GM19455 (cell line): ENCODE measurements around the gene FERD3L.
"Not testable (repeated sequence)": the region's sequence is repeated elsewhere in the genome, so short reads cannot be mapped to it uniquely, and the experiment has no call there.

ENCODE experiments used
- ATAC-seq: cut with Tn5 transposase; IDR thresholded peaks from one replicate; pipeline ENCODE4 v1.9.1; 2021; ENCODE audit not compliant: unreplicated experiment

FERD3L gene, protein sequence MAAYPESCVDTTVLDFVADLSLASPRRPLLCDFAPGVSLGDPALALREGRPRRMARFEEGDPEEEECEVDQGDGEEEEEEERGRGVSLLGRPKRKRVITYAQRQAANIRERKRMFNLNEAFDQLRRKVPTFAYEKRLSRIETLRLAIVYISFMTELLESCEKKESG

DNA sequence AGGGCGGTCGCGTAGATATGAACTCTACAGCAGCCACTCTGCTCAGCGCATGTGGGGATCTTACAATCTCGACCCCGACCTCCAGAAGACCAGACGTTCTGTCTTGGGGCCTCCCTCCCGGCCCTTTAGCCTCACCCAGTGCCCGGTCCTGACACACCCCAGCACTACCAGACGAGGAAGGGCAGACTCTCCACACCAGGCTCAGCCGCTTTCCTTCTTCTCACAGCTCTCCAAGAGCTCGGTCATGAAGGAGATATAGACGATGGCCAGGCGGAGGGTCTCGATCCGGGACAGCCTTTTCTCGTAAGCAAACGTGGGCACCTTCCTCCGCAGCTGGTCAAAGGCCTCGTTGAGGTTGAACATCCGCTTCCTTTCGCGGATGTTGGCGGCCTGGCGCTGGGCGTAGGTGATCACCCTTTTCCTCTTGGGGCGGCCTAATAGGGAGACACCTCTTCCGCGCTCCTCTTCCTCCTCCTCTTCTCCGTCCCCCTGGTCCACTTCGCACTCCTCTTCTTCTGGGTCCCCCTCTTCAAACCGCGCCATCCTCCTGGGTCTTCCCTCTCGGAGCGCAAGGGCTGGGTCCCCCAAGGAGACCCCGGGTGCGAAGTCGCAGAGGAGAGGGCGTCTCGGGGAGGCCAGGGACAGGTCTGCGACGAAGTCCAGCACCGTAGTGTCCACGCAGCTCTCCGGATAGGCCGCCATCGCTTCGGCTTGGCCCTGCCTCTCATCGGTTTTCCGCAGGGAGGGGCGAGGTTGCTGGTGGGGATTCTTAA is at the start of gene FERD3L:
Gene FERD3L, minus strand, starts transcription at position 761 of the 773 bp plus-strand sequence. Its CDS starts 59 bp downstream, at position 702.
- ATAC-seq: no peak

DNA sequence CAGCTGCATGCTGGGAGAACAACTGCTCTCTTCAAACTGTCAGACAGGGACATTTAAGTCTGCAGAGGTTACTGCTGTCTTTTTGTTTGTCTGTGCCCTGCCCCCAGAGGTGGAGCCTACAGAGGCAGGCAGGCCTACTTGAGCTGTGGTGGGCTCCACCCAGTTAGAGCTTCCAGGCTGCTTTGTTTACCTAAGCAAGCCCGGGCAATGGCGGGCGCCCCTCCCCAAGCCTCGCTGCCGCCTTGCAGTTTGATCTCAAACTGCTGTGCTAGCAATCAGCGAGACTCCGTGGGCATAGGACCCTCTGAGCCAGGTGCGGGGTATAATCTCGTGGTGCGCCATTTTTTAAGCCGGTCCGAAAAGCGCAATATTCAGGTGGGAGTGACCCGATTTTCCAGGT is 49.2 kb upstream of the FERD3L start:
- ATAC-seq: not testable (repeated sequence)

DNA sequence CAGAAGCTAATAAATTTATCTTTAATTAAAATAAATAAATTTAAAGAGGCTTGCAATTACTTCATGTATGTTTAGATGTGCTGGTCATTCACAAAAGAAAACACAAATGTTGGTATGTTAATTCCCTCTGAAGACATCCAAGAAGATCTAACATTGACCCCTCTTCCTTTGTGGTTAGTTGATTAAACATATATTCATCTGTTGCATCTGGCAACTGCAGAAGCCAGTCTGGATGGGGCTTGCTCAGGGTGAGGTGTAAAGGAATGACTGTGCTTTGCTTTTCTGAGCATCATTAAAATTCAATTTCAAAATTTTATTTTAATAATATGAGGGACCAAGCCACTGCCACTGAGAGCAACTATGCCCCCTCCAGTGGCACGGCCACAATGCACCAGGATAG is 36.4 kb upstream of the FERD3L start:
- no peak for ATAC-seq

DNA sequence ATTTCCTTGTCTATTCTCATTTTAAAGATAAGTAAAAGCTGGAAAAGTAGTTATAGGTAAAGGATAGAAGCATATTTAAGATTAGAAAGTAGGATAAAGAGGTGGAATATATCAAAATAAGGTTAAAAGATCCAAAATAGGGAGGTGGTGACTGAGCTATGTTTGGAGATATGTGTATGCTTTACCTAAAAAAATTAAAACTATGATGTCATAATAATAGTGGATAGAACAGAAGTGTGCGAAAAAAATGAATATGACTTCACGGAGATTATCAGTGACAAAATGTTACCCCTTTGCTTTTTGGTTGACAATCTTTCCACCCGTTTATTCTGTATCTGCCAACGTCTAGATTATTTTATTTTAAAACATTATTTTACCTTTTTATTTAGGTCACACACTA is 33.4 kb upstream of the FERD3L start:
- no peak for ATAC-seq

DNA sequence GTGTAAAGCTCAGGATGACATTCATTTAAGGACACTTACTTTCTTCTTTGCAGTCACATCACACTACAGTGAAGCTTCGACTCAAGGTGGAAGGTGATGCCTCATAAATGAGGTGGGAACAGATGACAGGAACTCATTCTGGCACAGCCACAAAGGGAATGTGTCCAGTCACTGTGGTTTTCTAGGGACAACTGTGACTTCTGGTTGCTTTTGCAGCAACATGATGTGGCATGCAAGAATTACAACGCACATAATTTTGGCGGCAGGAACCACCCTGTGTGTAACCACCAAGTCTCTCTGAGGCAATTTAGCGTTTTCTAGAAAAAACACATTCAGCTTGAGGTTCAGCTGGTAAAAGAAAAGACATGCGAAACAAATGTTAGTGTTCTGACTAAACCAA is 32.0 kb upstream of the FERD3L start:
- ATAC-seq: no peak

DNA sequence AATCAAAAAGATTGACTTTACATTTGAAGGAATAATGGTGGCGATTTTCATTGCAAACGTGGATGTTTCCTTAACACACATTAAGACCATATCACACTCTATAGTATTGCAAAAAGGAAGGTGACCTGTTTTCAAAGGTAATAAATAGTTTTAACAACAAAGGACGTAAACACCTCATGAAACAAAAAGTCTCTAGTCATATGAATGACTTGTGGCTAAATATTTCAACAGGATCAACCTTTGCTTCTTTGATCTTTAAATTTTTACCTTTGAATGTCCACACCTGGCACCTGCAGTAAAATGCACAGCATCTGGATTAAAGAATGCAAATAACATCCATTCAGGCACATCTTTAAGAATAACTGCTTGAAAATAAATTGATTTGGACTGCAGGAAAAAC is 30.0 kb upstream of the FERD3L start:
- no peak for ATAC-seq

DNA sequence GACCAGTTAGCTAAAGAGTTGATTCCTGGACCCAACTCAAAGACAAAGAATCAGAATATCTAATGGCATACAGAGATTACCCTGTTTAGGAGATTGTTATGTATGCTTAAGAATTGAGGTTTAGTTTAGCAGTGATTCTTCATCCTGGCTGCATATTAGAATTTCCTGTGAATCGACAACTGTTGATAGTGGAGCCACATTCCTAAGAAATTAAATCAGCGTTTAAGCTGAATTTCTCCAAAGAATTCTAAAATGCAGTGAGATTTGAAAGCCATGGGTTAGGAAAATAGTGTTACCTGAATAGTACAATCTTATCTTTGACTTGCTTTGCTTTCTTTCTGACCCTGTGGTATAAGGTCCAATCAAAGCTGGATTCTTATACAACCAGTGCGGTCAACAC is 16.4 kb upstream of the FERD3L start:
- ATAC-seq: no peak

DNA sequence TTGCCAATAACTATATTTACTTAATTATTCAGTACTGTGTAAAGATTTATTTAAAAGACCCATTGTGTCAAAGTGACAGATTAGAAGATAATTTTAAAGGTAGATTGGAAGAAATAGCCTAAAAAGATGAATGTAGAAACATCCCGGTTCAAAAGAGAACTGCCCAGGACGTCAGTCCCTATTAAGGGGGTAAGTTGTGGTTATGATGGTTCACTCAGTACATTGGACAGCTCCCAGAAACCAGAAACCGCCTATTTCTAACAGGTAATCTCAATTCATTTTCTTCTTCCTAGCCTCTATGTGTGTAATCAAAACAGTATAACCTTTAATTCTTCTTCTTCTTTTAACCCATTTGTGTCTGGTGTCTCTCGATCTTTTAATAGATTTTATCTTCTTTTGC is 1.5 kb upstream of the FERD3L start:
- ATAC-seq: no peak

DNA sequence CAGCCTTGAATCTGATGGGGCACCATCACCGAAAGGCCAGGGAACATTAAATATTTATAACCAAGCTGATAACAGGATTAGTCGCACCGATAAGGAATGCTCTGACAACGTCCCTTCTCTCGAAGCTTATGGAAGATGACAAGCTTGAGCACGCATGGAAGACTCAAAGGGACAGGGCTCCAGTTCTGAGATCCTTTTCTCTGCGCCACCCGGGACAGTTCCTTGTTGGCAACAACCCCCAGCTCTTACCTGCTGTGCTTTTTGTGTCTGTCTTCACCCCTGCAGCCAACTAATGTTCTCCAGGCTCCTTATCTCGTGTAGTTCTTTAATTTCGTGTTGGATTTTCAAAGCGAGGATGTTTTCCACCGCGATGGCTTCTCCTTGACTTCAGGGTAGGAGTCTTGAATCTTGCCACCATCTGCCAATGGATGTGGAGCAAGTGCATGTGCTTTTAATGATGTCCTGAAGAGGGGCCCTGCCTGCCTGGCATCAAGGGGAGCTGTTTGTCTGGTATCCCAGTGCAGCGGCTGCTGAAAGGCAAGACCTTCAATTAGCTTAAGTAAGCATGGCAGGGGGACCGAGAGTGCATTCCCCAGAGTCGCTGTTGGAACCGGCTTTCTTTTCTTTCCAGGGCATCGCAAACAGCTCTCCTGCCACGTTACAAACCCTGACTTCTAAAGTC is 354 bp upstream of the FERD3L start:
- no peak for ATAC-seq

DNA sequence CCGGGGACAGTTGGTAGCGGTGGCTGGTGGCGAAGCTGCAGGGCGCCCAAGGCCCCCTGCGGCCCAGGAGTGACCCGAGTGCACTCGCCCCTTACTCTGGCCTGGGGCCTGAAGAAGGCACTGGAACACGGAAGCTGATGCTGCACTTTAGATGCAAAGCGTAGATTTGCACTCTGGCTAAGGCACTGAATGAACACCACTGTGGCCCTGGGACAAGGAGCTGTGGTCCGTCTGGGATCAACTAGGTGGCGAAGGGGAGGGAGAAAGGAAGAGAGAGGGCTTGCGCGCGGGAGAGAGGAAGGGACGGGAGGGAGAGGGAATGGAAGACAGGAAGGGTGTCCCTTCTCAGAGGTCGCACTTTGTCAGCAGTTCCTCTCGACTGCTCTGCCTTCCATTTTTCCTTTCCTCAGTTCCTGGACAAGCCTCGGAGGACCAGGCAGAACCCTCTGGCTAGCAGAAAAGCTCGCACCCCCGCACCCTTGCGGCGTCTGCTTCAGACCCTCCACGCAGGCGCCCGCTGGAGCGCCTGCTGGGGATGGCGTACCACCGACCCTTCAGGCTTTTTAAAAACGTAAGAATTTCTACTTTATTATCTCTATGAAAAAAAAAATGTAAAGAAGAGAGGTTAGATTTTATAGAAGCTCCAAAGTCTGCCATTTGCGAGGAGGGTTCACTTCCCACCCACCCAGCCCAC is 1.2 kb downstream of the FERD3L start:
- ATAC-seq: no peak

DNA sequence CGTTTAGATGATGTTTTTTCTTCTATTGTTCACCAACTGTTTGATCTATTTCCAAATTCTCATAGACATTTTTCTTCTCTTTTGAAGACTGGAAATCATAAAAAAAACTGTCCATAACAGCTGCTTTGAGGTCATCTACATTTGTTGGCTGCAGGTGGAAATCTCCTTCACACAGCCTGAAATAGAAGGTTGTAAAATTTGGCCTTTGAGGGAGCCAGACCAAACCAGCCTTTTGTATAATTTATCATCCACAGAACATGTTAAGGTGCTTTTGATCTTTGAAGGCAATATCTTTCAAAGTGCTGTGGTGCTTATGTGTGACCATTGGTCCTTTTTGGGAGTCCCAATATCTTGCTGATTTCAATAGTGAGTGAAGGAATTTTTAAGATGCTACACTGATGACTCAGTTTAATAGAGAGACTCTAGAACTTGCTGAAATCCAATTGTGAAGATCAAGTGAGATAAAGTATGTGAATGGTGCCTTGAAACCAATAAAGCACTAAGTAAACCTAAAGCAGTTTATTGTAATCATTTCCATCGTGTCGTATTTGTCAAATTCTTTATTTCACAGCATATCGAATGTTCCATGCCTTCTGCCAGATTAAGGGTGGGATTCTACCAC is 5.4 kb downstream of the FERD3L start:
- no peak for ATAC-seq

DNA sequence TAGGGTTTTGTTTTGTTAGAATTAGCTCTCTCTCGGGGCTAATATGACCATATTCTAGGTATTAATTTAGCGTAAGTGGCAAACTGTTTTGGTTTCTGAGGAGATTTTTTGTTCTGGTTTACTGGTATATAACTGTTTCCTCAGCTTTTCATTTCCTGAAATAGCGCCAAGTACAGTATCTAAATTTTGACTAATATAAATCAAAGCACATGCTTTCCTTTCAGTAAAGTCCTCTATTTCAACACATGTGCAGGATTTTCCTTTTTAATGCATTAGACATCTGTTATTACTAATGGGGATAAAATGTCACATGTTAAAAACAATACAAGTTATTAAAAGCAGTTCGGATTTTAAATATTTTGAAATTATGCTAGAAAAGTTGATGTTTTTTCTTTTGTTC is 11.3 kb downstream of the FERD3L start:
- ATAC-seq: no peak

DNA sequence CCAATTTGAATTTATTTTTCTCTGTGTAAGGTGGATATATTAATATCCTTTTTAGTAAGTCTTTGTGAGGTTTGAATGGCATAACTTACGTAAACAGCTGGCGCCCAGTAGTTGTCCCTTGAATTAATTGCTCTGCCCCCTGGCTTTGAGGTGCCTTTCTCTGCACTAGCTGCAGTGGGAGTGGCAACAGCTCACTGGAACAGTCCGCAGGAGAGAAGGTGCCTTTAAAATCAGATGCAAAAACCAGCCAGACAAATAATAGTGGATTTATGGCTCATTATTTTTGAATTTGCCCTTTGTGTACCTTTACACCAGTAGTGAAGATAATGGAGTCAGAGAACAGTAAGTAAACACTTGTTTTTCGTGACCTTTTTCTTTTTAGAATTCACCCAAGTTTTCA is 11.8 kb downstream of the FERD3L start:
- ATAC-seq: no peak

DNA sequence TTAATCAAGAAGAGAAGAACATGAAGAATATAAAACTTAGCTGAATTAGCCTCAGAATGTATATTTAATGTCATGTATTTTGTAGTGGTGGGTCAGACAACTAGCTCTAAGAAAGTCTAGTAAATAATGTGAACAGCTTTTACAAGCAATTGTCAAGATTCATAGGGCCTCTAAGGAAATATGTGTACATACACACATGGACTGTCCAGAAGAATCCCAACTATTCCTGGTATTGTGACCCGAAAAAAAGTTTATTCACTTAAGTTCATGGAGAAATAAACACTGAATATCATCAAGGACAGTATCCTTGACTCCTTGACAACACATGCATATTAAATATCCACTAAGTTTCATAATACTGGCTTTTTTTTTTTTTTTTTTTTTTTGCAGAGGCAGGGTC is 16.4 kb downstream of the FERD3L start:
- ATAC-seq: no peak

DNA sequence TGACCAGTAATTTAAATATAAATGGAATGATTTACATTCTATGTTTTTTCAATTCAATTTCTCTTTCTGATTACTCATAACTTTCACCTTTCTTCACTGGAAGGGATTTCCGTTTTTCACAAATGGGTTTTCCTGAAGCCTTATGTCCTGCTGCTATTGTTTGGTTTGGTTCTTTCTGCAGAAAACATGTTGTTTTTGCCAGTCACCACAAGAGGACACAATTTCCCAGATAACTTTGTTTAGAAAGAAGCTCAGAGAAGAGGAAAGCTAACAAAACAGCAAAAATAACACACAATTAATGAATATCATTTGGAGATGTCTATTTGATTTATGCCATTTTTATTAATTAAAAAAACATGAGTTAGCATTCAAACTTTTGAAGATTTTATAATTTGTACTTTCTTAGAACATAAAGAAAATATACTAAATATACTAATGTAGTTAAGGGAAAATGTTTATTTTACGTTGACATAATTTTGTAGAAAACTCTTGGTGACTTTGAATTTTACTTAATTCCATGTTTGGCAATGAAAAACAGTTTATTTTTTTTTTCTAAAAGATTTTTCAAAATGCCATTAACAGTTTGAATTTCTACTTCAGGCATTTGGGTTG is 23.1 kb downstream of the FERD3L start:
- no peak for ATAC-seq

DNA sequence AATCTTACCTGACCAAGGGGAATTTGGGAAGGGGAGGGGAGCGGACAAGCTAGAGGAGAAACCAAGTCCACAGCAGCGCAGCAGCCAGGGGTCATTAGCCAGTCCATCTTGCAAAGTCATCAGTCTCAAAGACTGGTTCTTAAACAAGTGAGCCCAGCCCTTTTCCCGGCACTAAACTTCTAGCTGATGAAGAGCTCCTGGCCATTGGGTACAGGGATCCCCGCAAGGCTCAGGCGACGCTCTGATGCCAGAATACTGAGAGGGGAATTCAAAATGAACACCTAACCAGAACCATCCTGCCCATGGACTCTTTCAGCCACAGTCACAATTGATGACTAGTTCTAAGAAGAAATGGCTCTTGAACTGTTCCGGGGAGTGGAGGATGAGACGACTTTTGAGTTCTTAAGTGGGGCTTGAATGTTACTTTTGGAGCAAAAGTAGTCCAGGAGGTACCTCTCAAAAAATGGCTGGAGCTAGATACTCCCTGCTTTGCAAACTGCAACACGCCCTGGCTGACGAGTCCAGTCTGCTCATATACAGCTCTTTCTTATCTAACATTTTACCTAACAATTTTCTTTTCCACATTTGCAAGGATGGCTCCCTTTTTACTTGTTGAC is 25.2 kb downstream of the FERD3L start:
- ATAC-seq: no peak

DNA sequence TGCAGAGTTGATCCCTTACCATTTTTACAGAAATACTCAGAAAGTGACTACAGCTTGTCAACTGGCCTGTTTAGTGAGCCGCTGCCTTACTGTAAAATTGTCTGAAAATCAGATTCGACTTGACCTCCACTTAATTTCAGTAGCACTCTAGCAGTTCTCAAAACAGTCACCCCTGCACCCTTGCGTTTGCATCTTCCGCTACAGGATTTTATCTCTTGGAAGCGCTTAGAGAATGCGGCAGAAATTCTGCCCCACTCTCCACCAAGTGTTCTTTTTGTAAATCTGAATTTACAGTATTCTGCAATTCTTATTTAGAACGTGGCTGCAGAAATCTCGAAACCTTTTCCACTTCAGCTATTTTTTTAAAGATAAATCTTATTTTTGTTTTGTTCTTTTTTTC is 25.8 kb downstream of the FERD3L start:
- ATAC-seq: no peak

DNA sequence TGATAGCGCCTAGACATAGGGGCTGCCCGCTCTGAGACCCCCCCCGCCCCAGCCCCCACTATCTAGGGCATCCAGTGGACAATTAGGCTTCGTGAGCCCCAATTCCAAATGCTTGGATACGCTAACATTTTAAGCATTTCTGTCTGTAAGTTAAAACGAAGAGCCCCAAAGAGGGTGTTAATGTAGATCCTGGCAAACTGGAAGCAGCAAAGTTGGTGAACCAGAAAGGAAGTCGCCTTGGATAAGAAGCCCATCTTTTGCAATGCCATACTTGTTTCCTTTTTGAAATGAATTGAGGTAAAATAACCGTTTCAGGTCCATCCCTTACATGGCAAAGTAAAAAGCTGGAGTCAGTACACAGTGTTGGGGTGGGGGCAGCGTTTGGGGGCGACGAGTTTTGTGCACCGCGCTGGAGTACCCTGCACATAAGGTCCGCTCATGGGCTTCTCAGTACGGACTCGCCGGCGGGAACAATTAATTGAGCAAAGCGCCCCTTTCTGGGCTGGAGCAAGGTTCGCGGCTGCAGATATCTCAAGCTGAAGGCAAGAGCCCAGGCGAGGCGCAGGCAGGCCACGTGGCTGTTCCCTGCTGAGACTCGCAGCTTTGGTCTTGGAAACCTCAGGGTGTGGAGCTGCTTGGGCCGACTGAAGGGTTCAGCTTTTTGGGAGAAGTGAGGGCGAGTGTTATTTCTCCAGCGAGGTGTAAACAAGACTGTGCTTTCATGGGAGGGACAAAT is 26.4 kb downstream of the FERD3L start:
- ATAC-seq: no peak

DNA sequence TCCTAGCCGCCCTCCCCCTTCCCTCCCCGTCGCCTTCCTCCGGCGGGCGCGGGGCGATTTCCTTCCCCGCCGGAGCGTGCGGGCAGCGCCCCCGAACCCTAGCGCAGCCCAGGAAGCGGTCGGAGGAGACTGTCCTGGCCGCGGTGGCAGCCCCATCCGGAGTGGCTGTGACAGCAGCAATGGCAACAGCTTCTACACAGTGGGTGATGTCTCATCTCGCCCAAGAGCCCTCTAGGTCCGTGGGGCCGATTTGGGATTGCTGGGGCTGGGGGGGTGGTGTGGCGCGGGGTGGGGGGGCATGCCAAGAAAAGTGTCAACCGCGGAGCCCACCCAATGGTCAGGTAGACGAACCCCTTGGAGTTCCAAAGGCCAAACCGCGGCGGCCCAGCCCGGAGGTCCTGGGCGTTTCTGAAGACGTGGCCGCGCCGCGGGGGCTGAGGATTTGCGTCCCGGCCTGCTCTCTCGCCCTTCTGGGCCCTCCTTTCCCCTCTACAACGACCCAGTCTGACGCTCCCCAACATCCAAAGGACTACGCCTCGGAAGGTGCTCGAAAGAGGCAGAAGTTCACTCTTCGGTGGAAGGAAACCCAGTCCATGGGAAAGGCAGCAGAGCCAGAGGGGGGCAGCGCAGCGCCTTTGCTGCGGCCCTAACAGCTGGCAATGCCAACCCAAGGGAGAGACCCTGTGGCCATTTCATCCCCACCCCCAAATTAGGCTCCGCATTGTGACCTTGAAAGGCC is 27.2 kb downstream of the FERD3L start:
- ATAC-seq: no peak
